Measurements from ENCODE around the gene CCDC33.

CCDC33 gene

DNA sequence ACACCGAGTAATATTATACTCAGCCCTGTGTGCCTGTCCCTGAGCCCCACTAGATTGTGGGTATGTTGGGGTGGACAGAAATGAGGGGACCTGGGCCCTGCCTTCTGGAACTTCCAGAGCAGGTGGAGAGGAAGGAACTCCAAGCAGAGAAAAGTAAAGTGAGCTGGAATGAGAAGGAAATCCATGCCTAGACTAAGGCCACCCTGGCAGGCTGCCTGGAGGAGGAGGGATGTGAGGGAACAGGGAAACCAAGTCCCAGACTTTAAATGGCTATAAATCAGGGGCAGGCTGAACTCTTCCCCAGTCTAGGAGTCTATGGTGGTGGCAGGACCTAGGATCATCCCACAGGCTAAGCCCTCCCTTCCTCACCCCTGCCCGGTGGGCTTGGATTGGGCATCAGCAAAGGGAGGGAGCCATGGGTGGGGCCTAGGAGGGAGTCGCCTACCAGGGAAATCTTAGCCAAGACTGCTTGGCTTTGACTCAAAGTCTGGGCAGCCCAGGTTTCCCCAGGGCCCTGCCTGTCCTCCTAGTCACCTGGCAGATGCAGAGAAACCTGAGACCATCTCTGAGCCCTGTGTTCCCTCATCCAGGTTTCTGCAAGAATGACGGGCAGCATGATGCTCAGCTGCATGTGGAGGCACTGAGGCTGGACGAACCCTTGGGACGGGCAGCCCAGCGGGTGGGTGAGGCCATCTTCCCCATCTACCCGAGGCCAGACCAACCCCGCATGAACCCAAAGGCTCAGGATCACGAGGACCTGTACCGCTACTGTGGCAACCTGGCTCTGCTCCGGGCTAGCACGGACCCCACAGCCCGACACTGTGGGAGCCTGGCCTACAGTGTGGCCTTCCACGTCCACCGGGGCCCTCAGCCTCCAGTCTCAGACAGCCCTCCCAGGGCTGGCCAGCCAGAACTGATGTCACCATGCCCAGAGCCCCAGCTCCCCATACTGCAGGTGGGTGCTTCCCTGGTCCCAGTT is 17.9 kb upstream of the CCDC33 start:
- Histone ChIP-seq H3K27ac (ENCODE audit: low read length) (no peak overlapping the region), H3K4me3 (ENCODE audit: low read length in 2 of 2) (no peak overlapping the region), H3K4me1 (ENCODE audit: control insufficient read depth, insufficient read depth, low read length) (peaks cover 2% of the 10 kb centered on the region), H3K9ac (ENCODE audit: low read length in 2 of 2) (no peak overlapping the region), H3K27me3 (ENCODE audit: control insufficient read depth in 1 of 2, insufficient read depth in 2 of 2, low read length in 2 of 2) (peaks cover 0 to 6% of the 10 kb centered on the region in 2 donors), H3K9me3 (ENCODE audit: control insufficient read depth in 2 of 2, low read length in 2 of 2) (no peaks in the 10 kb centered on the region), H3K36me3 (ENCODE audit: control insufficient read depth in 2 of 2, insufficient read depth in 2 of 2, low read length in 2 of 2) (no peaks in the 10 kb centered on the region)

DNA sequence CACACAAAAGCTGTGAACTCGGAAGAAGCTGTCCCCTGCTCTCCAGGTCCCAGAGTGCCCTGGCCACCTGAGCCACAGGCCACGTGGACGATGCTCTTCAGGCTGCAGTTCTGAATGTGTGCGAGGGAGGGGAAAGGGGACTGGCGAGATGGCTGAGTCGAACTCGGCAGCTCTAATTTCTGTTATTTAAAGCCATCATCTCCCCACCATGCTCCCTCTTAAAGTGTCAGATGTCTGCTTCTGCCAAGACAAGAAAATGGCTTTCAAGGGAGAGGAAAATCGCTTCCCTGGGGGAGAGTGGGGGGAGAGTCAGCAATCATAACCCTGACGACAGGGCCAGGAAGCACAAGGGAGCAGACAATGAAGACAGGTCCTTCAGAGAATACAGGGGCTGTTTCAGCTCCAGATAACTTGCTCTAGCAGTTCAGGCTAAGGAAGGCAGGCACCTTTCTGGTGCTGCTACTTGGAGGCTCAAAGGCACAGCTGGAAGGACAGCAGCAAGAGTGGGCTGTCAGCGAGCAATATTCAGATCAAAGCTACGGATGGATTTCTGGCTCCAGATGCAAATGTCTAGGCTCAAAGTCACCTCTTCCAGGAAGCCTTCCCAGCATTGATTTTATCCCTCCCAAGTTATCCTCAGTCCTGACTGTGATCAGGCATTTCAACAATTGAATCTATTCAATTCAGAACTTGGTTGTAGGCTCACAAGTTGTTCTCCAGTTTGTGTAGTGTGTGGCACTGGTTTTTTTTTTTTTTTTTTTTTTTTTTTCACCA is 15.5 kb upstream of the CCDC33 start:
- Histone ChIP-seq H3K27ac (ENCODE audit: low read length) (no peak overlapping the region), H3K9ac (ENCODE audit: low read length in 2 of 2) (no peak overlapping the region), H3K4me1 (ENCODE audit: control insufficient read depth, insufficient read depth, low read length) (peaks cover 2% of the 10 kb centered on the region), H3K36me3 (ENCODE audit: control insufficient read depth in 2 of 2, insufficient read depth in 2 of 2, low read length in 2 of 2) (no peaks in the 10 kb centered on the region), H3K4me3 (ENCODE audit: low read length in 2 of 2) (no peak overlapping the region), H3K27me3 (ENCODE audit: control insufficient read depth in 1 of 2, insufficient read depth in 2 of 2, low read length in 2 of 2) (peaks cover 0 to 4% of the 10 kb centered on the region in 2 donors), H3K9me3 (ENCODE audit: control insufficient read depth in 2 of 2, low read length in 2 of 2) (no peaks in the 10 kb centered on the region)

DNA sequence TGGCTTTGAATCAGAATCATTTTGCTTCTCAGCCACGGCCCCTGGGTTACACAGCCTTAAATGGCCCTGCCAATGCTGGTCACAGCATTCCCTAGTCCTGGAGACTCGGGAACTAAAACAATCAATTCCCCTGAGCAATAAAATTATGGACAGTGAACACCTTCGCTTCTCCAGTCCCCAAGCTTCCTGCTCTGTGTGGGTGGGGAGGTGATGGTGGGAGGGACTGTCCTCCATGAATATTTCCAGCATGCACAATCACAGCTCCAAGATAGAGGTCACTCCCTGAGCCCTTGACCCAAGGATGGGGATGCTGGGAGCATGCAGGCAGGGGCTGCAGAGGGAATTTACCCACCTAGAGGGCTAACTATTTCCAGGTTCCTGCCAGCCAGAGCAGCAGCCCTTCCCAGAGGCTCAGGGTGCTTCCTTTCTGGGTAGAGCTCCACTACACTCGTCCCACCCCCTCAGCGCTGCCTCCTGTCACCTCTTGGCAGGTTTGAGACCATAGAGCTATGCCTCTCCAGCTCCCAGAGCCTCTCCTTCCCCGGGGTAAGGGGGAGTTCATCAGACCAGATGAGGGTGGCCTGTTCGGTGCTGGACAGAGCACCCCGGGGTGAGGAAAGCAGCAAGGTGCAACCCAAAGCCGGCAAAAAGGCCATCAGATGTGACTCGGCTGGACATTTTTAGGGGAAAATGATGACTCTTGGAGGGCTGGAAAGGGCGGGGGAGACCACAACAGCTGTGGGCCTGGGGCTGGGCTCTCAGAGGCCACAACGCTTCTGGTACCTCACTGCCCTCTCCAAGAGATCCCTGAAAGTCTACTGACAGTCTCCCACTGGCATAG is 14.5 kb upstream of the CCDC33 start:
- Histone ChIP-seq H3K27ac (ENCODE audit: low read length) (no peak overlapping the region), H3K9ac (ENCODE audit: low read length in 2 of 2) (no peak overlapping the region), H3K27me3 (ENCODE audit: control insufficient read depth in 1 of 2, insufficient read depth in 2 of 2, low read length in 2 of 2) (peaks cover 3 to 8% of the 10 kb centered on the region in 2 donors), H3K4me3 (ENCODE audit: low read length in 2 of 2) (no peak overlapping the region), H3K36me3 (ENCODE audit: control insufficient read depth in 2 of 2, insufficient read depth in 2 of 2, low read length in 2 of 2) (no peaks in the 10 kb centered on the region), H3K9me3 (ENCODE audit: control insufficient read depth in 2 of 2, low read length in 2 of 2) (no peaks in the 10 kb centered on the region), H3K4me1 (ENCODE audit: control insufficient read depth, insufficient read depth, low read length) (peaks cover 2% of the 10 kb centered on the region)

DNA sequence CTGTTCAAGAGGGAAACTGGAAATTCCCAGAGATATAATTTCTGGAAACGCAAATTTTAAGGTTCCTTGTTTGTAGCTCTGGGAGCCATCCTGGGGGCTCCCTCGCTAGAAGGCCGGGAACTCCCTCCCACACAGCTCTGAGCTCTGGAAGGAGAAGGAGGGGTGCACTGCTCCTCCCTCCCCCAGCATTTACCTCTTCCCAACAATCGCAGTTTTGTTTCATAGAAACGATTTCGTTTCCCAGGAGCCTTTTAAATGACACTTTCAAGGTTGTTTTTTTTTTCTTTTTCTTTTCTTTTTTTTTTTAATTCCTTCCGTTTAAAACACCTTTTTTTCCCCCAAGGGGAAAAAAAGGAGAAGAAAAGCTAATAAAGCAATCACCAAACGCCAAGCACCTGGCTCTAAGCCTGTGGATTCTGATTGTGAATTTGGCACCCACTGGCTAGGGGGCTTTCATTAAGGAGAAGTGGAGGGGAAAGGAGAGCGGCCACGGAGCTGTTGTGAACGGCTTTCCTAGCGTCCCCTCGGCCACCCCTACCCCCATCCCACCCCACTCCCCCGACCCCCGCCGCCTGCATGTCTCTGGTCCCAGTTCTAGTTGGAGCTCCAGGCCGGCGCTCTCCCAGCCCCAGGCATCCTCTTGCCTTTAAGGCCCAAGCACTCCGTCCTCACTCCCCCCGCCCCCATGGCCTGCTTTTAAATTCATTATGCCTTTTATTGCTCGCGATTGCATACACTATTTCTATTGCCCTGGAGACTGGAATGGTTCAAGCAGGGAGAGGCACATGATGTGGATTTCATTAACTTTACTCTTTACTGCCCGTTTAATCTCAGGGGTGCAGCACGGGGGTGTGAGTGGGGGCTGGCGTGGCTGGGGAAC is 13.6 kb upstream of the CCDC33 start:
- Histone ChIP-seq H3K27me3 (ENCODE audit: control insufficient read depth in 1 of 2, insufficient read depth in 2 of 2, low read length in 2 of 2) (peaks cover 3 to 8% of the 10 kb centered on the region in 2 donors), H3K4me1 (ENCODE audit: control insufficient read depth, insufficient read depth, low read length) (peaks cover 2% of the 10 kb centered on the region), H3K36me3 (ENCODE audit: control insufficient read depth in 2 of 2, insufficient read depth in 2 of 2, low read length in 2 of 2) (no peaks in the 10 kb centered on the region), H3K4me3 (ENCODE audit: low read length in 2 of 2) (no peak overlapping the region), H3K9ac (ENCODE audit: low read length in 2 of 2) (no peak overlapping the region), H3K27ac (ENCODE audit: low read length) (no peak overlapping the region), H3K9me3 (ENCODE audit: control insufficient read depth in 2 of 2, low read length in 2 of 2) (no peaks in the 10 kb centered on the region)

DNA sequence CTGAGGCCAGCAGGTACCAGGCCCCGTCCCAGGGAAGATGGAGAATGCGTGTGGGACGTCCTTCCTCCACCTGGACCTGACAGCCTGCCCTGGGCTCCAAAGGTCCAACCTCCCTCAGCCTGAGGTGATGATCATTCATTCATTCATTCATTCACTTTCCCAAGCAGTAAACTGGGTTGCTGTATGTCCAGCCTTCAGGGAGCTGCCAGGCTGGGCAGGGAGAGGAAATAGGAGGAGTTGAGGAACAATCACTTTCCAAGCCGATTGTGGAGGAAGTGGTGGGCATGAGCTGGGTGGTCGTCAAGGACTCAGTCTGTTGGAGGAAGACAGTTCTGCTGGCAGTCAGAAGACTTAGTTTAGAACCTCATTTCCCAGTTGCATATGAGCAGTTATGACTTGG is 10.2 kb upstream of the CCDC33 start:
- H3K27me3 ChIP-seq (ENCODE audit: control insufficient read depth in 1 of 2, insufficient read depth in 2 of 2, low read length in 2 of 2), result peaks cover 3 to 7% of the 10 kb centered on the region in 2 donors
- H3K27ac ChIP-seq (ENCODE audit: low read length), result no peak overlapping the region
- no peak overlapping the region for H3K4me3 ChIP-seq (ENCODE audit: low read length in 2 of 2)

DNA sequence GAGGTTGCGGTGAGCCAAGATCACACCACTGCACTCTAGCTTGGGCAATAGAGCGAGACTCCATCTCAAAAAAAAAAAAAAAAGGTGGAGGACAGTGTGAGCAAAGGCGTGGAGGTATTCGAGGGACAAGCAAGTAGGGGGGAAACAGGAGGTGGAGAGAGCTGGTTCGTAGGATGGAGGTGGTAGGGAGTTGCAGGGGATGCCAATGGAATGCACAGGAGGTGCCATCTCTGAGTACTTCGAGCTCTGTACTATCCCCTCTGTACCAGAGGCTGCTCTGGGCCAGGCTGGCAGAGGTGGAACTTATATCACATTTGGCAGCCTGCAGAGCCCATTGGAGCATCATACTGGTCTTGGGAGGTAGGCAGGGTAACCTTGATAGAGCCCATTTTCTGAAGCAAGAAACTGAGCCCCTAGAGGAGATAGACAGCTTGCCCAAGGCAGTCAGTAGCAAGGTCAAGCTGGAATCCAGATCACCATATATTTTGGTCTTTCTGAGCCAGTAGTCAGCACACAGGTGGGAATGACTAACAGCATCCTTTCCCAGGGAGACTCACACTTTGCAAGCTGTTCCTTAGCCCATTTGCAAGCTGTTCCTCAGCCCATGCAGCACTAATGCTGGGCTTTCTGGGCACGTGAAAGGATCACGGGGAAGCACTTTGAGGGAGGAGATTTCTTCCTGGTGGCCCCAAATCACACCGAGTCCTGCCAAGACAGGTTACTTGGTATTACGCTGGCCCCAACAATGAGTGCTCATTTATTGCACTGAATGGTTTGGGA is 9.2 kb upstream of the CCDC33 start:
- Histone ChIP-seq H3K27ac (ENCODE audit: low read length) (no peak overlapping the region), H3K27me3 (ENCODE audit: control insufficient read depth in 1 of 2, insufficient read depth in 2 of 2, low read length in 2 of 2) (peaks cover 3 to 6% of the 10 kb centered on the region in 2 donors)

More for the DNA sequence above, 10.2 kb upstream of the CCDC33 start:
- H3K9ac ChIP-seq (ENCODE audit: low read length in 2 of 2), result no peak overlapping the region
- no peaks in the 10 kb centered on the region for H3K9me3 ChIP-seq (ENCODE audit: control insufficient read depth in 2 of 2, low read length in 2 of 2)
- no peaks in the 10 kb centered on the region for H3K36me3 ChIP-seq (ENCODE audit: control insufficient read depth in 2 of 2, insufficient read depth in 2 of 2, low read length in 2 of 2)
- peaks cover 8% of the 10 kb centered on the region for H3K4me1 ChIP-seq (ENCODE audit: control insufficient read depth, insufficient read depth, low read length)

DNA sequence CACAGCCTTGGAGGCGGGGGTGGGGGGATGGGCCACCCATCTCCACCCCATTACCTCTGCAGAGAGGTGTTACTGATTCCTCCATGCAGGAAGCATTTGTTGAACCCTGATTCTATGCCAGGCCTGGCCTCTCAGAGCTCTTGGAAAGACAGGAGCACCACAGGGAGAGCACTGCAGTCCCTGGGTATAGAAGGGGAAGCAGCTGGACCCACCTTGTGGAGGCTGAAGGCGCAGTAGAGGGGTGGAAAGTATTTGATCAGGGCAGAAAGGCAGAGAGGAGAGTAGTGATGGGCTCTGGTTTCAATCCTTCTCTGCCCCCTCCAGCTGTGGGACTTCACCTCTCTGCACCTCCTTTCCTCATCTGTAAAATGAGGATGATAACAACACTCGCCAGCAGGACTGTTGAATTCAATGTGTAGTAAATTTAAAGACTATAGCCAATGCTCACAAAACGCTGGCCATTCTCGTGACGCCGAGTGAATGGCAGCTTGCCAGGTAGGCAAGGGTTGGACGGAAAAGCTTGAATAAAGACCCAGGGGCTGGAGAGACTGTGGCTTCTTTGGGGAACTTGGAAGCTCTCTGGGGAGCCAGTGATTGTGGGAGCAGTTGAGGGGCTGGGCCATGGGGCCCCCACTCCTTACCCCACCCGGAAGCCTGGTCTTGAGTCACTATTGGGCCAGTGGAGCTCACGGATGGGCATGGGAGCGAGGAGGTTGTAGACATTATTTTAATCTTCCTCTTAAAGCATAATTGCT is 8.0 kb upstream of the CCDC33 start:
- Histone ChIP-seq H3K27ac (ENCODE audit: low read length) (no peak overlapping the region), H3K27me3 (ENCODE audit: control insufficient read depth in 1 of 2, insufficient read depth in 2 of 2, low read length in 2 of 2) (peaks cover 3 to 6% of the 10 kb centered on the region in 2 donors), H3K36me3 (ENCODE audit: control insufficient read depth in 2 of 2, insufficient read depth in 2 of 2, low read length in 2 of 2) (no peaks in the 10 kb centered on the region), H3K9ac (ENCODE audit: low read length in 2 of 2) (no peak overlapping the region), H3K4me3 (ENCODE audit: low read length in 2 of 2) (peak overlapping the region in 1 of 2 donors; percentile 8), H3K4me1 (ENCODE audit: control insufficient read depth, insufficient read depth, low read length) (peaks cover 6% of the 10 kb centered on the region), H3K9me3 (ENCODE audit: control insufficient read depth in 2 of 2, low read length in 2 of 2) (no peaks in the 10 kb centered on the region)

More for the DNA sequence above, 9.2 kb upstream of the CCDC33 start:
- Histone ChIP-seq H3K9me3 (ENCODE audit: control insufficient read depth in 2 of 2, low read length in 2 of 2) (no peaks in the 10 kb centered on the region), H3K9ac (ENCODE audit: low read length in 2 of 2) (no peak overlapping the region), H3K4me1 (ENCODE audit: control insufficient read depth, insufficient read depth, low read length) (peaks cover 6% of the 10 kb centered on the region), H3K4me3 (ENCODE audit: low read length in 2 of 2) (no peak overlapping the region), H3K36me3 (ENCODE audit: control insufficient read depth in 2 of 2, insufficient read depth in 2 of 2, low read length in 2 of 2) (no peaks in the 10 kb centered on the region)

DNA sequence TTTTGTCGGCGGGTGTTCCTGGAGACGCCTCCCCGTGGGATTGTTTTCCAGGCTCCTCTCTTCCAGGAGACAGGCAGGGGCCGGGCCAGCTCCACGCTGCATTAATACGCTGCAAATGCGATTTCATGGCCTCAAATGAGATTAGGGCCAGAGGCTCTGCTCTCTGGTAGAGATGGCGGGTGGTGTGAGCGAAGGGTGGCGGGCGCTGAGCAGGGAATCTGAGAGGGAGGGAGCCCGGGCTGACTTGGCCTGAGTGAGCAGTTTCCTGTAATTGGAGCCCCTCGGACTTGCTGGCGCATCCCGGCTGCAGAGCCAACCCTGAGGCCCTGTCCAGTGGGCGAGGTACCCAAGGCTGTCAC is 7.4 kb upstream of the CCDC33 start:
- H3K4me3 ChIP-seq (ENCODE audit: low read length in 2 of 2), result peak overlapping the region in 1 of 2 donors; percentile 8
- no peak overlapping the region for H3K27ac ChIP-seq (ENCODE audit: low read length)
- H3K36me3 ChIP-seq (ENCODE audit: control insufficient read depth in 2 of 2, insufficient read depth in 2 of 2, low read length in 2 of 2), result no peaks in the 10 kb centered on the region
- peaks cover 6% of the 10 kb centered on the region for H3K4me1 ChIP-seq (ENCODE audit: control insufficient read depth, insufficient read depth, low read length)
- H3K27me3 ChIP-seq (ENCODE audit: control insufficient read depth in 1 of 2, insufficient read depth in 2 of 2, low read length in 2 of 2), result peaks cover 3 to 6% of the 10 kb centered on the region in 2 donors
- no peak overlapping the region for H3K9ac ChIP-seq (ENCODE audit: low read length in 2 of 2)
- no peaks in the 10 kb centered on the region for H3K9me3 ChIP-seq (ENCODE audit: control insufficient read depth in 2 of 2, low read length in 2 of 2)

DNA sequence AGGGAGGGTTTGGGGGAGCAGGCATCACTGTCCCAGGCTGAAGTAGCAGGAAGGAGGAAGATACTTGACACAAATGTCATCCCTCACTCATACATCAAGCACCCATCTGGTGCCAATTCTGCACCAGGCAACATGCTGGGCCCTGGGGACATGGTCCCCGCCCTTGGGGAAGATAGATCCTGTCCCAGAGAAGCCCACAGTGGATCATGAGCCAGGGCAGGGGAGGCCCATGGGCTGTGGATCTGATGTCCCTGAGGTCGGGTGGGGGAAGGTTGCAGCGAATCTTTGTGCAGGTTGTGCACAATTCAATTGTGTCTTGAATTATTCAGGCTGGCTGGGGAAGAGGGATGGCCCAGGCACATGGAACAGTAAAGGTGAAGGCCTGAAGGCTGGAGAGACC is 6.4 kb upstream of the CCDC33 start:
- peaks cover 3 to 6% of the 10 kb centered on the region in 2 donors for H3K27me3 ChIP-seq (ENCODE audit: control insufficient read depth in 1 of 2, insufficient read depth in 2 of 2, low read length in 2 of 2)
- no peak overlapping the region for H3K27ac ChIP-seq (ENCODE audit: low read length)
- no peaks in the 10 kb centered on the region for H3K9me3 ChIP-seq (ENCODE audit: control insufficient read depth in 2 of 2, low read length in 2 of 2)
- no peak overlapping the region for H3K9ac ChIP-seq (ENCODE audit: low read length in 2 of 2)
- no peaks in the 10 kb centered on the region for H3K36me3 ChIP-seq (ENCODE audit: control insufficient read depth in 2 of 2, insufficient read depth in 2 of 2, low read length in 2 of 2)
- H3K4me1 ChIP-seq (ENCODE audit: control insufficient read depth, insufficient read depth, low read length), result peaks cover 6% of the 10 kb centered on the region
- H3K4me3 ChIP-seq (ENCODE audit: low read length in 2 of 2), result no peak overlapping the region
